PC-9 (cell line): ENCODE measurements around the gene HAUS3. TPM values are rescaled to one million over a fixed set of nuclear protein-coding genes. Genes with fewer than 3 reads are reported as not detected.
"Not testable (repeated sequence)": the region's sequence is repeated elsewhere in the genome, so short reads cannot be mapped to it uniquely, and the experiment has no call there.

Experiments
- BruUV-seq: library from RNA; stranded (reverse); fragments of 400-500 nt; replicated peaks from 2 replicates; lab custom pipeline; 2021; lab: Mats Ljungman, UMichigan
- CTCF ChIA-PET: fragments of 300-600 bp; sonication (Branson Sonifier 250); formaldehyde crosslinking; loops from one replicate; lab custom pipeline; 2022; ENCODE audit warnings: antibody characterized with exemption; lab: Charles Lee
- POLR2A ChIA-PET: fragments of 300-600 bp; sonication (Branson Sonifier 250); formaldehyde crosslinking; loops from one replicate; lab custom pipeline; 2022; ENCODE audit warnings: antibody characterized with exemption; ENCODE audit not compliant: unreplicated experiment; lab: Charles Lee
- DNase-seq, 2 experiments: peaks; one replicate each; pipeline versions ENCODE4 v3.0.0 to v3.0.0-alpha.2; 2015 to 2022; ENCODE audit warnings: mixed read lengths in 1 of 2
- H2AFZ ChIP-seq: fragments of 200-600 bp; sonication (generic); 2 replicates; pipeline ENCODE4 v1.8.1; 2017; ENCODE audit warnings: antibody characterized with exemption
- H3F3A ChIP-seq: fragments of 200-600 bp; sonication (generic); 2 replicates; pipeline ENCODE4 v1.8.1; 2017; ENCODE audit warnings: antibody characterized with exemption, mild to moderate bottlenecking, low read depth; ENCODE audit not compliant: insufficient read depth
- H3K27ac ChIP-seq: fragments of 200-600 bp; sonication (generic); 2 replicates; pipeline ENCODE4 v1.6.1; 2016; ENCODE audit warnings: mixed run types
- H3K27me3 ChIP-seq: fragments of 200-600 bp; sonication (generic); 2 replicates; pipeline ENCODE4 v1.6.1; 2016; ENCODE audit warnings: low read depth, mixed run types; ENCODE audit not compliant: insufficient read depth
- H3K36me3 ChIP-seq: fragments of 200-600 bp; sonication (generic); 2 replicates; pipeline ENCODE4 v1.6.1; 2016; ENCODE audit warnings: low read depth, mixed run types
- H3K4me1 ChIP-seq: fragments of 200-600 bp; sonication (generic); replicated peaks from 2 replicates; pipeline ENCODE4 v1.6.1; 2016; ENCODE audit warnings: mixed run types; ENCODE audit not compliant: insufficient read depth
- H3K4me2 ChIP-seq: fragments of 200-600 bp; sonication (generic); 2 replicates; pipeline ENCODE4 v1.6.1; 2017; ENCODE audit warnings: mixed run types
- H3K4me3 ChIP-seq: fragments of 200-600 bp; sonication (generic); 2 replicates; pipeline ENCODE4 v1.6.1; 2016; ENCODE audit warnings: mixed run types
- H3K79me2 ChIP-seq: fragments of 200-600 bp; sonication (generic); 2 replicates; pipeline ENCODE4 v1.6.1; 2017; ENCODE audit warnings: low read depth, mixed run types
- H3K9me2 ChIP-seq: fragments of 200-600 bp; sonication (generic); 2 replicates; pipeline ENCODE4 v1.8.1; 2017; ENCODE audit warnings: mild to moderate bottlenecking; ENCODE audit not compliant: insufficient read depth
- H3K9me3 ChIP-seq: fragments of 200-600 bp; sonication (generic); 2 replicates; pipeline ENCODE4 v1.8.1; 2016; ENCODE audit warnings: low read depth; ENCODE audit not compliant: insufficient read depth
- H4K20me1 ChIP-seq: fragments of 200-600 bp; sonication (generic); 2 replicates; pipeline ENCODE4 v1.8.1; 2017; ENCODE audit not compliant: insufficient read depth
- EZH2 ChIP-seq: fragments of 200-600 bp; sonication (generic); IDR thresholded peaks from 2 replicates; pipeline ENCODE4 v1.8.0; 2017; ENCODE audit warnings: antibody characterized with exemption, low read depth
- intact Hi-C: fragments of 100-400 bp; cut with micrococcal nuclease; formaldehyde crosslinking; loops from one replicate; pipeline ENCODE4 v1.10.0; 2022; ENCODE audit not compliant: unreplicated experiment
- total RNA-seq: library from RNA; stranded (reverse); gene quantifications from 2 replicates; pipeline ENCODE4 v1.2.3, GENCODE V29; 2021
- TF ChIP-seq, protein P1 (sequence below): fragments of 200-600 bp; sonication (generic); conservative IDR thresholded peaks from 2 replicates; pipeline ENCODE4 v1.6.1; 2017; ENCODE audit warnings: mixed run types, antibody characterized with exemption, mild to moderate bottlenecking, moderate library complexity

Gene HAUS3
- total RNA-seq, 1 experiment from 2014 or later, result 16.2 TPM

DNA sequence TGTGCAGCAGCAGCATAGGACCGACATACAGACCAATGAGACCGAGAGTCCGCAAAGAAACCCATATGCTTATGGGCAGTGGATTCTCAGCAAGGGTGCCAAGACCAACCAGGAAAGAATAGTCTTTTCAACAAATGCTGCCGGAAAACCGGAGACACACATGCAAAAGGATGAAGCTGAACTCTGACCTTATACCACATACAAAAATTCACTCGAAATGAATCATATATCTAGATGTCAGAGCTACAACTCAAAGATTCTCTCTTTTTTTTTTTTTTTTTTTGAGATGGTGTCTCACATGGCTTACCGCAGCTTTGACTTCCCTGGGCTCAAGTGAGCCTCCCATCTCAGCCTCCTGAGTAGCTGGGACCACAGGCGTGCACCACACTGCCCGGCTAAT lies 36.0 kb upstream of the HAUS3 start:
- Histone ChIP-seq H3K9me2 (no peaks in the 10 kb centered on the region), H3K27me3 (peaks cover 22% of the 10 kb centered on the region), H3K4me2 (no peak overlapping the region), H3K4me3 (no peak overlapping the region), H3K36me3 (no peaks in the 10 kb centered on the region), H4K20me1 (no peaks in the 10 kb centered on the region), H2AFZ (no peak overlapping the region), H3K9me3 (no peaks in the 10 kb centered on the region), H3K79me2 (no peaks in the 10 kb centered on the region), H3K4me1 (no peaks in the 10 kb centered on the region), H3F3A (no peaks in the 10 kb centered on the region), H3K27ac (no peak overlapping the region)
- TF ChIP-seq, protein P1, sequence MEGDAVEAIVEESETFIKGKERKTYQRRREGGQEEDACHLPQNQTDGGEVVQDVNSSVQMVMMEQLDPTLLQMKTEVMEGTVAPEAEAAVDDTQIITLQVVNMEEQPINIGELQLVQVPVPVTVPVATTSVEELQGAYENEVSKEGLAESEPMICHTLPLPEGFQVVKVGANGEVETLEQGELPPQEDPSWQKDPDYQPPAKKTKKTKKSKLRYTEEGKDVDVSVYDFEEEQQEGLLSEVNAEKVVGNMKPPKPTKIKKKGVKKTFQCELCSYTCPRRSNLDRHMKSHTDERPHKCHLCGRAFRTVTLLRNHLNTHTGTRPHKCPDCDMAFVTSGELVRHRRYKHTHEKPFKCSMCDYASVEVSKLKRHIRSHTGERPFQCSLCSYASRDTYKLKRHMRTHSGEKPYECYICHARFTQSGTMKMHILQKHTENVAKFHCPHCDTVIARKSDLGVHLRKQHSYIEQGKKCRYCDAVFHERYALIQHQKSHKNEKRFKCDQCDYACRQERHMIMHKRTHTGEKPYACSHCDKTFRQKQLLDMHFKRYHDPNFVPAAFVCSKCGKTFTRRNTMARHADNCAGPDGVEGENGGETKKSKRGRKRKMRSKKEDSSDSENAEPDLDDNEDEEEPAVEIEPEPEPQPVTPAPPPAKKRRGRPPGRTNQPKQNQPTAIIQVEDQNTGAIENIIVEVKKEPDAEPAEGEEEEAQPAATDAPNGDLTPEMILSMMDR, result no peak
- no peak for TF ChIP-seq EZH2
- ChIA-PET POLR2A (no interaction called here), CTCF (no interaction called here)
- DNase-seq, result no peak
- no TSS peak for BruUV-seq
- intact Hi-C loops, result no loop called here

DNA sequence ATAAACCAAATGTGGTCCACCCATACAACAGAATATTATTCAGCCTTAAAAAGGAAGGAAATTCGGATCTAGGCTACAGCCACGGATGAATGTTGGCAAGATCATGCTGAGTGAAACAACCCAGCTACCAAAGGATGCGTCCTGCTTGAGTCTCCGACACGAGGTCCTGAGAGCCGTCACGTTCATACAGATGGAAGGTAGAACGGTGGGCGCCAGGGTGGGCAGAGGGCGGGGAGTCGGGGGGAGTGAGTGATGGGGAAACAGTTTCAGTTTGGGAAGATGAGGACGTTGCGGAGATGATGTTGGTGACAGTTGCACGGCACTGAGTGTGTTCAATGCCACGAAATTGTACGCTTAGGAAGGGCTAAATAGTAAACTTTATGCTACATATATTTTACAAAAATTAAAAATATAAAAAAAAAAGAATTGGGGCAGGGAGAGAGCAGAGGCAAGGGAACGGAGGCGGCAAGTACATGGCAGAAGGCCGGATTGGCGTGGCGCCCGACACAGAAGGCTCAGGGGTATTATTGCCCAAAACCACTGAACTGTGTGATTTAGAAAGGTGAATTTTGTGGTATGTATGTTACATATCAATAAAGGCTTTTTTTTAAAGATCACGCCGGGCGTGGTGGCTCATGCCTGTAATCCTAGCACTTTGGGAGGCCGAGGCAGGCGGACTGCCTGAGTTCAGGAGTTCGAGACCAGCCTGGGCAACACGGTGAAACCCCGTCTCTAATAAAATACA lies 34.8 kb upstream of the HAUS3 start:
- BruUV-seq, result no TSS peak
- DNase-seq, result no peak
- no peak overlapping the region for H3K4me2 ChIP-seq
- no peaks in the 10 kb centered on the region for H3K4me1 ChIP-seq
- intact Hi-C loops, result no loop called here
- H3F3A ChIP-seq, result no peaks in the 10 kb centered on the region
- ChIA-PET CTCF (no interaction called here), POLR2A (no interaction called here)
- no peaks in the 10 kb centered on the region for H3K36me3 ChIP-seq
- no peak overlapping the region for H3K27ac ChIP-seq
- H2AFZ ChIP-seq, result no peak overlapping the region
- H3K9me2 ChIP-seq, result no peaks in the 10 kb centered on the region
- H3K79me2 ChIP-seq, result no peaks in the 10 kb centered on the region
- H3K27me3 ChIP-seq, result peaks cover 18% of the 10 kb centered on the region; the same call in 1 of the 2 replicates
- no peak overlapping the region for H3K4me3 ChIP-seq
- H3K9me3 ChIP-seq, result no peaks in the 10 kb centered on the region
- TF ChIP-seq, protein P1, result no peak
- no peak for TF ChIP-seq EZH2
- H4K20me1 ChIP-seq, result no peaks in the 10 kb centered on the region

DNA sequence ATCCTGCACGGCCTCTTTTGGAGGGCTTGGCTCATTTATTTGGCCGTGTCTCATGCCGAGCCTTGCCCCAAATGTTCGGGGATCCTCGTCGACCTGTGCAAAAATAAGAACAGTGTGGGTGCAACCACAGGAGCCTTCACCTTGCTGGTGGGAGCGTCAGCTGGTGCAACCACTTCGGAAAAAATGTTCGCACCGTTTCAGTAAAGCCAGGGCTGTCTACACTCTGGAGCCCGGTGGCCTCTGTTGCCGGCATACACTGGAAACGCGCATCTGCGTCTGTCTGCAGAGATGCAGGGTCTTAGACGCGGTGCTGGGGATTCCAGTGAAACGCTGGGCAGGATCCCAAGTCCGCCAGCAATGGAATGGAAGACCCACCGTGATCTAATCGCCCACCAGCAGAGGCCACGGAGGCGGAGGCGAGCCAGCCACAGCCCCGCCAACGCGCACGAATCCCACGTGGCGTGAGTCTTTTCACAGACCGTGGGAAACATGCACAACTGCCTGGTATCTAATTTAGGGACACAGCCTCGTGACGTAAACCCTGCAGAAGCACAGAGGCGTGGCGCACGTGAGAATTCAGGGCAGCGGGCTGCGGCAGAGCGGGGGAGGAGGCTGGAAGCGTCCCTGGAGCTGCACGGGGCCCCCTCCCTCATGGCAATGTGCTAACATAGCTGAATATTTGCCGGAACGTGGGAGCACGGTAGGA lies 33.8 kb upstream of the HAUS3 start:
- Histone ChIP-seq H3K9me3 (no peaks in the 10 kb centered on the region), H3K27me3 (peaks cover 24% of the 10 kb centered on the region; the same call in 1 of the 2 replicates), H2AFZ (no peak overlapping the region), H3K27ac (no peak overlapping the region), H3K79me2 (no peaks in the 10 kb centered on the region), H3K4me1 (no peaks in the 10 kb centered on the region), H4K20me1 (no peaks in the 10 kb centered on the region), H3F3A (no peaks in the 10 kb centered on the region), H3K4me3 (no peak overlapping the region), H3K36me3 (no peaks in the 10 kb centered on the region), H3K4me2 (no peak overlapping the region), H3K9me2 (no peaks in the 10 kb centered on the region)
- TF ChIP-seq, protein P1, result no peak
- TF ChIP-seq EZH2, result no peak
- no TSS peak for BruUV-seq
- CTCF ChIA-PET, result no interaction called here
- intact Hi-C loops, result no loop called here
- POLR2A ChIA-PET, result no interaction called here
- no peak for DNase-seq

DNA sequence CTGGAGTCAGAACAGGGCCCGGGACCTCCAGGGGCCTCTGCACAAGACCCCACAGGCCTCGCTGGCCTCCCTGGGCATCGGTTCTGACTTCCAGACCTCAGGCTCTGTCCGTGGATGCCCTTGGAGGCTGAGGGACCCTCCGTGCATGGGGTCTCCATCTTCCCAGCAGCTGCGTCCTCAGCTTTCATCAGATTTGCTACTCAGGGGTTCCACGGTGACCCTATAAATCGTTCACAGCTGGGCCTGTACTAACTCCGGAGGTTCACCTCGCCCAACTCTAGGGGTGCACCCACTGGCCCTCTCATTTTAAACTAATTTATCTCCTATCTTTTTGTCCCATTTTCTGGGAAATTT lies 33.1 kb upstream of the HAUS3 start:
- H3K4me1 ChIP-seq, H3K79me2 ChIP-seq, BruUV-seq, H3F3A ChIP-seq, H3K4me2 ChIP-seq, H3K27ac ChIP-seq, H4K20me1 ChIP-seq, CTCF ChIA-PET, DNase-seq, POLR2A ChIA-PET, H3K9me3 ChIP-seq, H3K4me3 ChIP-seq, intact Hi-C loops, H3K36me3 ChIP-seq, H2AFZ ChIP-seq, H3K9me2 ChIP-seq: not testable (repeated sequence)
- H3K27me3 ChIP-seq, result peaks cover 29% of the 10 kb centered on the region
